HG02970 (cell line): ENCODE measurements around the gene ATP6V1B1.
"Not testable (repeated sequence)": the region's sequence is repeated elsewhere in the genome, so short reads cannot be mapped to it uniquely, and the experiment has no call there.

Source experiments
- ATAC-seq: cut with Tn5 transposase; IDR thresholded peaks from one replicate; pipeline ENCODE4 v1.9.1; 2021; ENCODE audit warnings: mild to moderate bottlenecking, moderate library complexity, moderate number of reproducible peaks; ENCODE audit not compliant: unreplicated experiment, low FRiP score

ATP6V1B1 gene

GRCh38 chr2:70985283-70985688 is 49.6 kb downstream of the ATP6V1B1 start:
- no peak for ATAC-seq

- no peak for ATAC-seq
Measured at GRCh38 chr2:70985956-70986355, 50.3 kb downstream of the ATP6V1B1 start.

GRCh38 chr2:70986499-70987189 is 50.9 kb downstream of the ATP6V1B1 start:
- no peak for ATAC-seq

- ATAC-seq = no peak
Measured at GRCh38 chr2:70987386-70987785, 51.7 kb downstream of the ATP6V1B1 start.

GRCh38 chr2:70988151-70988550 is 52.5 kb downstream of the ATP6V1B1 start:
- ATAC-seq = no peak

- ATAC-seq = no peak
Measured at GRCh38 chr2:70988726-70989648, 53.3 kb downstream of the ATP6V1B1 start.

- no peak for ATAC-seq
Measured at GRCh38 chr2:70990216-70990615, 54.5 kb downstream of the ATP6V1B1 start.

- no peak for ATAC-seq
Measured at GRCh38 chr2:70991142-70991541, 55.4 kb downstream of the ATP6V1B1 start.

- no peak for ATAC-seq
Measured at GRCh38 chr2:70991742-70992141, 56.0 kb downstream of the ATP6V1B1 start.

GRCh38 chr2:70992945-70993853 is 57.5 kb downstream of the ATP6V1B1 start:
- ATAC-seq = no peak

GRCh38 chr2:70994009-70994698 is 58.5 kb downstream of the ATP6V1B1 start:
- peak; percentile 18 for ATAC-seq

- peak; percentile 90 for ATAC-seq
Measured at GRCh38 chr2:70994699-70995425, 59.2 kb downstream of the ATP6V1B1 start, which contains the start of gene TEX261. Gene TEX261 (minus strand): TSS chr2:70994873. CDS start chr2:70994757, 116 bp downstream.

GRCh38 chr2:70995426-70995729 is 59.7 kb downstream of the ATP6V1B1 start:
- no peak for ATAC-seq

- ATAC-seq = not testable (repeated sequence)
Measured at GRCh38 chr2:70998885-70999284, 63.2 kb downstream of the ATP6V1B1 start.

- ATAC-seq = no peak
Measured at GRCh38 chr2:70999362-70999761, 63.7 kb downstream of the ATP6V1B1 start.

- not testable (repeated sequence) for ATAC-seq
Measured at GRCh38 chr2:70999931-71000330, 64.2 kb downstream of the ATP6V1B1 start.

- peak; percentile 65 for ATAC-seq
Measured at GRCh38 chr2:71000780-71001591, 65.3 kb downstream of the ATP6V1B1 start.

GRCh38 chr2:71001592-71001927 is 65.9 kb downstream of the ATP6V1B1 start:
- no peak for ATAC-seq
